Measurements from ENCODE around the gene OXNAD1. TPM values are rescaled to one million over a fixed set of nuclear protein-coding genes. Genes with fewer than 3 reads are reported as not detected.

The OXNAD1 gene
- total RNA-seq, 3 donors from 2014 or later, result 13.1 to 22.8 (median 15.7) TPM

DNA sequence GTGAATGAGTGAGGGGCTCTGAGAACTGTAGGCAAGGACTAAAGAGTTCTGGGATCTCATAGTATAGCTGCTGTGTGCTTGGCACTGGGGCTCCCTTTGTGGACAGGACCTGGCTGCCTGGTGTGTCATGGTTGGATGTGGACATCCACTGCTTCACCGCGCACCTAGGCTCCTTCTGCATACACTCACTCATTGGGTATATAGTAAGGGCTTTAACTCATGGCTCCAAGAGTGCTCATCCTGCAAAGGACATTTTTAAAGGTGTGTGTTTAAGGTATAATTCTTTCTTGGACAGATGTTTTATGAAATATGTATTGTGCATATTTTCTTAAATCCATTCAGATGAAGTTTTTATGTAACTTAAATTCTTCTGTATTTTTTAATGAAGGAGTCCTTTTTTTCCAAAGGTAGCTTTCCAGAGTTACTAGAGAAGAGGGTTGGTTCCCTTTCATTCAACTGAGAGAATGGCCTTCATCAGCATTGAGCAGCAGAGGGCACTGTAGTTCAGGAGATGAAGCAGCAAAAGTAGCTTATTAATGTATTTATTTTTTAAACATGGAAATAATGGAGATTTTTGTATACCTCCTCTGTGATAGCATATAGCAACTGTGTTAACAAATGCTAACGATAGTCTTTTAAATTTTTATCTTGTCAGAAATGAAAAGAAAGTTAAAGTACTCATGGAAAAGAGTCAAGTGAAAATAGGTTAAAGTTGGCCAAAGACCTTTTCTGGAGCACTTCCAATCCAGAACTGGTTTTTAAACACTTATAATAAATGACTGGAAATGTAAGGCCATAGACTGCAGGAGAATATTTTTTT is 25.2 kb downstream of the OXNAD1 start:
- intact Hi-C loops (cut with DNase I; ENCODE audit: low total_unique reads), result loop anchor here (10.0 kb wide), 1 partner anchor 265 kb away; no protein-coding TSS in a partner anchor
- TF ChIP-seq POLR2AphosphoS5 (IDR thresholded peaks at IDR 0.05), result no peak
- TF ChIP-seq POLR2A (IDR thresholded peaks at IDR 0.05), result no peak
- TF ChIP-seq, protein P1, sequence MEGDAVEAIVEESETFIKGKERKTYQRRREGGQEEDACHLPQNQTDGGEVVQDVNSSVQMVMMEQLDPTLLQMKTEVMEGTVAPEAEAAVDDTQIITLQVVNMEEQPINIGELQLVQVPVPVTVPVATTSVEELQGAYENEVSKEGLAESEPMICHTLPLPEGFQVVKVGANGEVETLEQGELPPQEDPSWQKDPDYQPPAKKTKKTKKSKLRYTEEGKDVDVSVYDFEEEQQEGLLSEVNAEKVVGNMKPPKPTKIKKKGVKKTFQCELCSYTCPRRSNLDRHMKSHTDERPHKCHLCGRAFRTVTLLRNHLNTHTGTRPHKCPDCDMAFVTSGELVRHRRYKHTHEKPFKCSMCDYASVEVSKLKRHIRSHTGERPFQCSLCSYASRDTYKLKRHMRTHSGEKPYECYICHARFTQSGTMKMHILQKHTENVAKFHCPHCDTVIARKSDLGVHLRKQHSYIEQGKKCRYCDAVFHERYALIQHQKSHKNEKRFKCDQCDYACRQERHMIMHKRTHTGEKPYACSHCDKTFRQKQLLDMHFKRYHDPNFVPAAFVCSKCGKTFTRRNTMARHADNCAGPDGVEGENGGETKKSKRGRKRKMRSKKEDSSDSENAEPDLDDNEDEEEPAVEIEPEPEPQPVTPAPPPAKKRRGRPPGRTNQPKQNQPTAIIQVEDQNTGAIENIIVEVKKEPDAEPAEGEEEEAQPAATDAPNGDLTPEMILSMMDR (IDR thresholded peaks at IDR 0.05), result peak in 2 of 3 donors; percentile 62 to 80
- no peak for DNase-seq (ENCODE audit: low spot score in 2 of 2)
- no peak overlapping the region for H3K4me3 ChIP-seq
- no peak overlapping the region for H3K27ac ChIP-seq
- no peaks in the 10 kb centered on the region for H3K9me3 ChIP-seq
- no peaks in the 10 kb centered on the region for H3K27me3 ChIP-seq
- no peaks in the 10 kb centered on the region for H3K36me3 ChIP-seq
- H3K4me1 ChIP-seq, result no peaks in the 10 kb centered on the region

DNA sequence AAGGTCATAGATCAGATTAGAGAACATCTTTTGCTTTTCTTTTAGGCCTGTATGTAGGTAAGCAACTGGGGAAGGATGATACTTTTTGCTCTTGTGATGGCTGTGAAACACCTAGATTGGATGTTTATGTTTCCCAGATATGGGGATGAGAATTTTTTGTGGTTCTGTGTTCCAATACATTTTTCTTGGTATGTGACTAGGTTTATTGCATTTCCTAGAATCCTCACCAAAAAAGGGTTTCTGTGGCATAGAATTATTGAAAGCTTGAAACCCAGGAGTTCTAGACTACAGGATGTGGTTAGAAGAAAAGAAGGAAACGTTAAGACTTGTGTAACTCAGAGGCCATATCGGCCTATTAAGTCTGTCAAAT is 25.8 kb downstream of the OXNAD1 start:
- H3K36me3 ChIP-seq, result no peaks in the 10 kb centered on the region
- H3K27me3 ChIP-seq, result no peaks in the 10 kb centered on the region
- intact Hi-C loops (cut with DNase I; ENCODE audit: low total_unique reads), result loop anchor here (10.0 kb wide), 1 partner anchor 264 kb away; no protein-coding TSS in a partner anchor
- TF ChIP-seq, protein P1 (IDR thresholded peaks at IDR 0.05), result no peak
- no peak for TF ChIP-seq POLR2A (IDR thresholded peaks at IDR 0.05)
- TF ChIP-seq POLR2AphosphoS5 (IDR thresholded peaks at IDR 0.05), result no peak
- DNase-seq (ENCODE audit: low spot score in 2 of 2), result no peak
- no peak overlapping the region for H3K4me3 ChIP-seq
- H3K9me3 ChIP-seq, result no peaks in the 10 kb centered on the region
- no peak overlapping the region for H3K27ac ChIP-seq
- H3K4me1 ChIP-seq, result no peaks in the 10 kb centered on the region

DNA sequence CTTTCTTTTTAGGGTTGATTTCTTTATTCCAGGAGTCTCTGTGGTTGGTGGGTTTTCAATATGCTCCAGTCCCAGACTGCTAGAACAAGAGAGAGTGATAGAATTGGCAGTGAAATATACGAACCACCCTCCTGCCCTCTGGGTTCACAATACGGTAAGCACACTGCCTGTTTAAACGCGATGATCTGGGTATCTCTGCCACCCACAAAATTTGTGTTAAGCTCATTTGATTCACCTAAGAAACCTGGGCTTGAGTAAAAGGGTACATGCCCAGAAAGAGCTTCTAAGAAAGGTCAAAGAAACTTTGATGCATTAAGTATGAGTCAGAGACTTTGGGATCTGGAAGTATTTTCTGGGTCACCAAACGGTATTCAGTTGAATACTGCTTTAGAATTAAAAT is 29.8 kb downstream of the OXNAD1 start:
- Histone ChIP-seq H3K4me1 (no peaks in the 10 kb centered on the region), H3K27ac (no peak overlapping the region), H3K27me3 (no peaks in the 10 kb centered on the region), H3K36me3 (no peaks in the 10 kb centered on the region), H3K9me3 (no peaks in the 10 kb centered on the region), H3K4me3 (no peak overlapping the region)
- no peak for TF ChIP-seq POLR2A (IDR thresholded peaks at IDR 0.05)
- TF ChIP-seq POLR2AphosphoS5 (IDR thresholded peaks at IDR 0.05), result no peak
- TF ChIP-seq, protein P1 (IDR thresholded peaks at IDR 0.05), result no peak
- intact Hi-C loops (cut with DNase I; ENCODE audit: low total_unique reads), result loop anchor here (10.0 kb wide), 1 partner anchor 260 kb away; no protein-coding TSS in a partner anchor
- no peak for DNase-seq (ENCODE audit: low spot score in 2 of 2)

DNA sequence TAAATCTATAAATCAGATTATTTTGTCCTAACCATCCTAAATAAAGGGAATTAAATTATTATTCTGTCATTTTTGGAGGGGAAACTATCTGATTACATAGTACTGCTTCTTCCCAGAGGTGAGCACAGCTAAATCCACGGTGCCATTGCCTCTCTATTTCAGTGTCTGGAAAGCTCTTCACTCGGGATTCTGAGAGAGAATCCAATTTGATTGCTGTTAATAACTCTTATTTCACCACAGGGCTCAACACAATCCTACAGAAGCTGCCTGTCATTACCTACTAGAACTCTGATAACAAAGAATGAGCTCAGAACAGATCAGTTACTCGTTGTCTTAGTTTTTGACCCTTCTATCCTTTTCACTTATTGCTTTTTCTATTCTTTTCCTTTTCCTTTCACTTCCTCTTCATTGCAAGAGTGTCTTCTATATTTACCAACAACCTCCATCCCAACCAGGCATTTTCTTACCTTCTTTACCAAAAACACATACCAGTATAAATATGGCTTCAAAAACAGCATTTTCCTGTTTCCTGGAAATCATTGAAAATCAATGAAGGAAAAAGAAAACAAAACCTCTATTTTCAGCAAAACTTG is 30.4 kb downstream of the OXNAD1 start:
- TF ChIP-seq, protein P1 (IDR thresholded peaks at IDR 0.05), result no peak
- TF ChIP-seq POLR2A (IDR thresholded peaks at IDR 0.05) (no peak), POLR2AphosphoS5 (IDR thresholded peaks at IDR 0.05) (no peak)
- Histone ChIP-seq H3K27me3 (no peaks in the 10 kb centered on the region), H3K9me3 (no peaks in the 10 kb centered on the region), H3K36me3 (no peaks in the 10 kb centered on the region), H3K27ac (no peak overlapping the region), H3K4me1 (no peaks in the 10 kb centered on the region), H3K4me3 (no peak overlapping the region)
- no peak for DNase-seq (ENCODE audit: low spot score in 2 of 2)
- intact Hi-C loops (cut with DNase I; ENCODE audit: low total_unique reads), result loop anchor here (10.0 kb wide), 1 partner anchor 259 kb away; no protein-coding TSS in a partner anchor
